C4-2B (cell line): ENCODE data around the gene PLA2G2D.

Experiments
- CTCF ChIP-seq: fragments of 450-650 bp; conservative IDR thresholded peaks from 2 replicates; pipeline ENCODE4 v1.5.1; 2017; ENCODE audit warnings: mild to moderate bottlenecking
- ZFX ChIP-seq: fragments of 450-650 bp; IDR thresholded peaks from 2 replicates; pipeline ENCODE4 v1.6.1; 2017

- TF ChIP-seq CTCF (no peak), ZFX (no peak)
These were observed 29.5 kb upstream of the PLA2G2D start for GRCh38 chr1:20148571-20149500.
